Small intestine (tissue), 7 donors: ENCODE measurements around the gene A2M. TPM values are rescaled to one million over a fixed set of nuclear protein-coding genes. Genes with fewer than 3 reads are reported as not detected.

ENCODE experiments used
- DNase-seq, 2 donors: peaks; one replicate each; pipeline versions ENCODE4 v3.0.0 to v3.0.0-alpha.2; 2013
- FAIRE-seq: peaks from 2 replicates; lab custom pipeline; 2012; peaks lifted over from hg19 to GRCh38; lab: Jason Lieb, UNC
- H3K27ac ChIP-seq, 3 donors: one replicate each; pipeline ENCODE4 v1.5.1; 2013; ENCODE audit warnings: low read length in 2 of 3, mild to moderate bottlenecking in 2 of 3, control low read depth in 1 of 3, inconsistent platforms in 1 of 3, low read depth in 1 of 3, moderate library complexity in 1 of 3
- H3K27me3 ChIP-seq, 3 donors: one replicate each; pipeline ENCODE4 v1.6.1; 2013; ENCODE audit warnings: low read length in 3 of 3, inconsistent platforms in 1 of 3; ENCODE audit not compliant: control insufficient read depth in 3 of 3, insufficient read depth in 3 of 3
- H3K36me3 ChIP-seq, 3 donors: one replicate each; pipeline ENCODE4 v1.6.1; 2013; ENCODE audit warnings: low read length in 3 of 3, inconsistent platforms in 1 of 3, low read depth in 1 of 3, mild to moderate bottlenecking in 1 of 3, moderate library complexity in 1 of 3; ENCODE audit not compliant: control insufficient read depth in 3 of 3, insufficient read depth in 2 of 3
- H3K4me1 ChIP-seq, 3 donors: one replicate each; pipeline ENCODE4 v1.6.1; 2013; ENCODE audit warnings: low read length in 2 of 3, inconsistent platforms in 1 of 3, low read depth in 1 of 3, mild to moderate bottlenecking in 1 of 3, moderate library complexity in 1 of 3; ENCODE audit not compliant: control insufficient read depth in 3 of 3, insufficient read depth in 2 of 3
- H3K4me3 ChIP-seq, 3 donors: one replicate each; pipeline ENCODE4 v1.5.1; 2013; ENCODE audit warnings: low read length in 3 of 3, control low read depth in 1 of 3, inconsistent platforms in 1 of 3, low read depth in 1 of 3, mild to moderate bottlenecking in 1 of 3, moderate library complexity in 1 of 3
- H3K9me3 ChIP-seq, 2 donors: one replicate each; pipeline ENCODE4 v1.6.1; 2013; ENCODE audit warnings: low read depth in 1 of 2, low read length in 1 of 2; ENCODE audit not compliant: control insufficient read depth in 2 of 2, insufficient read depth in 1 of 2
- WGBS, 3 donors: extraction: QIAGEN DNeasy Blood & Tissue Kit; methylation state at CpG; one replicate each; pipeline ENCODE4 v1.1.7; 2013; 5-methylcytosine and 5-hydroxymethylcytosine counted together
- polyA plus RNA-seq, 4 donors: library from polyadenylated mRNA; stranded (reverse) in 3 of 4; unstranded in 1 of 4; fragments of 200-250 nt in 3 of 4; fragments of 120-200 nt in 1 of 4; gene quantifications; one replicate each; pipeline versions ENCODE4 v1.2.1 to v1.2.3, GENCODE V29; 2013
- donor health status: healthy with polysubstance abuse.
- donor health status: control.
- donor health status: control.
- donor health status: Bipolar disorder and iron deficiency.
- donor health status: healthy.

A2M gene
- polyA plus RNA-seq, 4 donors = 4.7 to 93.5 (median 42.1) TPM

GRCh38 chr12:9114946-9115345 lies 773 bp downstream of the A2M start:
- FAIRE-seq (no peak), DNase-seq (no peak)
- Histone ChIP-seq H3K27ac (no peak overlapping the region), H3K9me3 (no peaks in the 10 kb centered on the region), H3K36me3 (peaks cover 0 to under 1% (median 0%) of the 10 kb centered on the region in 3 donors), H3K4me3 (peak overlapping the region in 1 of 3 donors; percentile 17), H3K4me1 (no peaks in the 10 kb centered on the region), H3K27me3 (no peaks in the 10 kb centered on the region)

GRCh38 chr12:9113987-9114309 lies 1.8 kb downstream of the A2M start:
- Histone ChIP-seq H3K27ac (no peak overlapping the region), H3K36me3 (peaks cover 0 to 3% (median 0%) of the 10 kb centered on the region in 3 donors), H3K27me3 (no peaks in the 10 kb centered on the region), H3K9me3 (no peaks in the 10 kb centered on the region), H3K4me3 (peak overlapping the region in 1 of 3 donors; percentile 7), H3K4me1 (no peaks in the 10 kb centered on the region)
- FAIRE-seq (no peak), DNase-seq (no peak)
- 74 to 92% (median 83%) methylated on average over 1 of the region's 1 CpG for WGBS, 3 donors

DNA sequence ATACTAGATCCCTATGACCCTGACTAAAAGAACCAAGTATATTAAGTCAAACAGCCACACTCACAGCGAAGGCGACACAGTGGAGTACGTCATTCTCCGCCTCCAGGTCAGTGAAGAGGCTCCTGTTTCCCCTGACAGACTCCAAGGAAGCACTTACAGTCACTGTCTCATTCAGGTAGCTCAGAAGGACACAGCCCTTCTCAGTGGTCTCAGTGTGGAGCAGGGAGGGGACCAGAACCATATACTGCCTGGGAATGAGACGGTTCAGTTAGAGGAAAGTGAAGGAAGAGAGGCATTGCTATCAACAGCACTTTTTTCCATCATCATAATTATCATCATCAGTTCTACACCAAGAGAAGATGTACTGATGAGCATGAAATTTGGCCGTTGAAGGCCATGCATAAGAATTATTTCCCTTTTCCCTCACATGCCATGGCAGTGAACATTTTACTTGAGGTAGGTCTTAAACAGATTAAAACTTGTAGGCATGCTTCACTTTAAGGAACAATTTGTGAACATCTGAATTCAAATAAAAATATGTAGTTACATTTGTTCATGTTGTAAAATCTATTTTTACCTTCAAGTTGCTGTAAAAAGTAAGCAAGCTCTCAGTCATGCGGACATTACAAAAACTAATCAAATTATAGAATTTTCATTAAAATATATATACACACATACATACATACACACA lies 2.3 kb downstream of the A2M start:
- FAIRE-seq = no peak
- Histone ChIP-seq H3K27ac (no peak overlapping the region), H3K9me3 (no peaks in the 10 kb centered on the region), H3K36me3 (peaks cover 0 to 3% (median 0%) of the 10 kb centered on the region in 3 donors), H3K4me1 (no peaks in the 10 kb centered on the region), H3K27me3 (no peaks in the 10 kb centered on the region), H3K4me3 (peak overlapping the region in 1 of 3 donors; percentile 7)
- DNase-seq = no peak
- 61 to 89% (median 81%) methylated on average over 7 of the region's 7 CpGs for WGBS, 3 donors

GRCh38 chr12:9112076-9112853 lies 3.5 kb downstream of the A2M start:
- WGBS, 3 donors = 81 to 89% (median 86%) methylated on average over 6 of the region's 6 CpGs
- DNase-seq (no peak), FAIRE-seq (no peak)
- peaks cover 0 to 3% (median 0%) of the 10 kb centered on the region in 3 donors for H3K36me3 ChIP-seq
- no peaks in the 10 kb centered on the region for H3K4me1 ChIP-seq
- no peaks in the 10 kb centered on the region for H3K27me3 ChIP-seq
- no peaks in the 10 kb centered on the region for H3K9me3 ChIP-seq
- H3K27ac ChIP-seq = no peak overlapping the region
- H3K4me3 ChIP-seq = no peak overlapping the region

DNA sequence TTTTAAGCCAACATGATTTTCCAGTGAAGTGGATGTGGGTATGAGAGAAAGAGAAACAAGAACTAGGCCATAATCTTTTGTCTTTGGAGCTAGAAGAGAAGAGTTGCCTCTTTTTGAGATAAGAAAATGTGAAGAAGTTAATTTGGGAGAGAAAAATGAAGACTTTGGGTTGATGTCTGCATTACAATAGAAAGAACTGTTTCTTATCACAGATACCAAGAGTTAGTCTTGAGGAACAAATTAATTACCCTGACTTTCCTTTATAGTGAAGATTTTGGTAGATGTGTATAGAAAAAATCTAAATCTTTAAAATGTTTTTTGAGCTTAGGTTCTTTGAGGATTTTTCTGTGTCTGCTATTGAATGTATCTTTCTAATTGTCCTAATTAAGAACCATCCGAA lies 4.2 kb downstream of the A2M start:
- Histone ChIP-seq H3K36me3 (peaks cover 0 to 3% (median 0%) of the 10 kb centered on the region in 3 donors), H3K9me3 (no peaks in the 10 kb centered on the region), H3K27me3 (no peaks in the 10 kb centered on the region), H3K4me3 (no peak overlapping the region), H3K4me1 (no peaks in the 10 kb centered on the region), H3K27ac (no peak overlapping the region)
- DNase-seq (no peak), FAIRE-seq (no peak)
- 85 to 89% (median 86%) methylated on average over 1 of the region's 1 CpG for WGBS, 3 donors

GRCh38 chr12:9109737-9110491 lies 5.8 kb downstream of the A2M start:
- Histone ChIP-seq H3K4me3 (no peak overlapping the region), H3K27me3 (no peaks in the 10 kb centered on the region), H3K36me3 (peaks cover 0 to 3% (median 0%) of the 10 kb centered on the region in 3 donors), H3K27ac (no peak overlapping the region), H3K9me3 (no peaks in the 10 kb centered on the region), H3K4me1 (no peaks in the 10 kb centered on the region)
- no peak for FAIRE-seq
- WGBS, 3 donors = 93 to 96% (median 94%) methylated on average over 3 of the region's 3 CpGs
- DNase-seq = no peak

DNA sequence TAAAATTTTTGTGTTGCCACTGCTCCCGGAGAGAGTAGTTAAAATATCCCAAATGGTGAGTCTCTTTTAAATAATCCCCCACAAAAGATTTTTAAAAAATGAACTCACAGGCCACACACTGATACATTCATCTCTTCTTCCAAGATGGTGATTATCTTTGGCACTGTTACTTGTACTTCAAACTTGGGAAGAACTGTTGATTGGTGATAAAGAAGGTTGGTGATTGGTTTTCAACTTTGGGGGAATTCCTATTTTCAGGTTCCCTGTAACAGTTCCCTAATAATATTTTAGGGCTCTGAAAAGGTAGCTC lies 6.6 kb downstream of the A2M start:
- FAIRE-seq = no peak
- Histone ChIP-seq H3K4me3 (no peak overlapping the region), H3K27ac (no peak overlapping the region), H3K27me3 (no peaks in the 10 kb centered on the region), H3K9me3 (no peaks in the 10 kb centered on the region), H3K4me1 (no peaks in the 10 kb centered on the region), H3K36me3 (peaks cover 0 to 3% (median 0%) of the 10 kb centered on the region in 3 donors)
- 82 to 85% (median 83%) methylated on average over 1 of the region's 1 CpG for WGBS, 3 donors
- no peak for DNase-seq

GRCh38 chr12:9108504-9109212 lies 7.1 kb downstream of the A2M start:
- WGBS, 3 donors = 65 to 74% (median 72%) methylated on average over 5 of the region's 5 CpGs
- peaks cover 0 to 3% (median 0%) of the 10 kb centered on the region in 3 donors for H3K36me3 ChIP-seq
- H3K4me1 ChIP-seq = no peaks in the 10 kb centered on the region
- no peak overlapping the region for H3K4me3 ChIP-seq
- FAIRE-seq = no peak
- DNase-seq = peak in 1 of 2 donors; percentile 2
- H3K27ac ChIP-seq = no peak overlapping the region
- no peaks in the 10 kb centered on the region for H3K27me3 ChIP-seq
- no peaks in the 10 kb centered on the region for H3K9me3 ChIP-seq
